HepG2 (cell line): ENCODE data around the gene KCNE2.
"Not testable (repeated sequence)": the region's sequence is repeated elsewhere in the genome, so short reads cannot be mapped to it uniquely, and the experiment has no call there.

ENCODE experiments used
- ARNT ChIP-seq: fragments of 450-650 bp; IDR thresholded peaks from 2 replicates; pipeline ENCODE4 v1.6.1; 2017
- CTCF ChIP-seq: sonication (generic); formaldehyde crosslinking; IDR thresholded peaks from 2 replicates; pipeline ENCODE4 v1.5.0; 2020; ENCODE audit warnings: mild to moderate bottlenecking, missing genetic modification reagents, moderate library complexity
- GTF2F1 ChIP-seq: fragments of 150-350 bp; IDR thresholded peaks from 2 replicates; pipeline ENCODE4 v1.6.1; 2014; ENCODE audit warnings: low read length
- MBNL3 ChIP-seq: fragments of 250-450 bp; sonication (Bioruptor Pico); conservative IDR thresholded peaks from 2 replicates; pipeline ENCODE4 v1.8.0; 2022; ENCODE audit warnings: mild to moderate bottlenecking, inconsistent platforms
- MED8 ChIP-seq: sonication (generic); formaldehyde crosslinking; IDR thresholded peaks from 2 replicates; pipeline ENCODE4 v1.8.1; 2023; ENCODE audit warnings: mild to moderate bottlenecking, missing genetic modification reagents; ENCODE audit not compliant: insufficient replicate concordance
- MXD4 ChIP-seq: IDR thresholded peaks from 2 replicates; pipeline ENCODE4 v1.6.1; 2016; ENCODE audit warnings: mild to moderate bottlenecking, missing biosample characterization, missing genetic modification reagents
- PRDM15 ChIP-seq: sonication (generic); formaldehyde crosslinking; IDR thresholded peaks from 2 replicates; pipeline ENCODE4 v1.4.0; 2020; ENCODE audit warnings: missing genetic modification reagents
- ZFP36L1 ChIP-seq: sonication (generic); formaldehyde crosslinking; IDR thresholded peaks from 2 replicates; pipeline ENCODE4 v1.8.0; 2022; ENCODE audit warnings: mild to moderate bottlenecking, missing genetic modification reagents, moderate library complexity
- ZNF280D ChIP-seq: sonication (generic); formaldehyde crosslinking; IDR thresholded peaks from 2 replicates; pipeline ENCODE4 v1.5.1; 2020; ENCODE audit warnings: mild to moderate bottlenecking, missing genetic modification reagents
- ZNF281 ChIP-seq: sonication (generic); formaldehyde crosslinking; IDR thresholded peaks from 2 replicates; pipeline ENCODE4 v1.4.0; 2020; ENCODE audit warnings: missing genetic modification reagents, borderline replicate concordance
- ZNF572 ChIP-seq: sonication (generic); formaldehyde crosslinking; IDR thresholded peaks from 2 replicates; pipeline ENCODE4 v1.5.1; 2020; ENCODE audit warnings: mild to moderate bottlenecking, missing genetic modification reagents
- ZNF589 ChIP-seq: sonication (generic); formaldehyde crosslinking; conservative IDR thresholded peaks from 2 replicates; pipeline ENCODE4 v1.8.0; 2022; ENCODE audit warnings: mild to moderate bottlenecking, moderate library complexity, missing genetic modification reagents

- not testable (repeated sequence) for TF ChIP-seq ZFP36L1 (CRISPR knock-in tag); MED8 (CRISPR knock-in tag); MXD4 (CRISPR knock-in tag); ZNF281 (CRISPR knock-in tag); ZNF589 (CRISPR knock-in tag); CTCF (CRISPR knock-in tag); ARNT; ZNF572 (CRISPR knock-in tag); MBNL3 (CRISPR knock-in tag); GTF2F1; PRDM15 (CRISPR knock-in tag); ZNF280D (CRISPR knock-in tag)
Observed at GRCh38 chr21:34407294-34407693, 43.5 kb downstream of the KCNE2 start.
